ENCODE data around the gene MOGAT2. TPM values are rescaled to one million over a fixed set of nuclear protein-coding genes. Genes with fewer than 3 reads are reported as not detected.

Gene MOGAT2
- total RNA-seq (not detected in 2 replicates), polyA plus RNA-seq (not detected in 2 replicates), polyA minus RNA-seq (0.17 TPM in 1 of 2 replicates, not detected in the other), Bru-seq, nascent RNA (not detected), BruChase-seq, experiment 1, labeled RNA remaining after a 6-hour chase (not detected), BruChase-seq, experiment 2, labeled RNA remaining after a 2-hour chase (not detected)
- not detected in 2 replicates for polyA plus RNA-seq (2011; cell fraction: cytosol; rRNA removed)
- not detected in 2 replicates for polyA plus RNA-seq (2011; cell fraction: nucleus; rRNA removed)
- polyA plus RNA-seq (2012): not detected in 2 replicates
- polyA minus RNA-seq (2011; cell fraction: cytosol; rRNA and poly(A)+ RNA removed): not detected
- not detected in 2 replicates for polyA minus RNA-seq (2011; cell fraction: nucleus; rRNA and poly(A)+ RNA removed)
- long read RNA-seq: 0 reads

DNA sequence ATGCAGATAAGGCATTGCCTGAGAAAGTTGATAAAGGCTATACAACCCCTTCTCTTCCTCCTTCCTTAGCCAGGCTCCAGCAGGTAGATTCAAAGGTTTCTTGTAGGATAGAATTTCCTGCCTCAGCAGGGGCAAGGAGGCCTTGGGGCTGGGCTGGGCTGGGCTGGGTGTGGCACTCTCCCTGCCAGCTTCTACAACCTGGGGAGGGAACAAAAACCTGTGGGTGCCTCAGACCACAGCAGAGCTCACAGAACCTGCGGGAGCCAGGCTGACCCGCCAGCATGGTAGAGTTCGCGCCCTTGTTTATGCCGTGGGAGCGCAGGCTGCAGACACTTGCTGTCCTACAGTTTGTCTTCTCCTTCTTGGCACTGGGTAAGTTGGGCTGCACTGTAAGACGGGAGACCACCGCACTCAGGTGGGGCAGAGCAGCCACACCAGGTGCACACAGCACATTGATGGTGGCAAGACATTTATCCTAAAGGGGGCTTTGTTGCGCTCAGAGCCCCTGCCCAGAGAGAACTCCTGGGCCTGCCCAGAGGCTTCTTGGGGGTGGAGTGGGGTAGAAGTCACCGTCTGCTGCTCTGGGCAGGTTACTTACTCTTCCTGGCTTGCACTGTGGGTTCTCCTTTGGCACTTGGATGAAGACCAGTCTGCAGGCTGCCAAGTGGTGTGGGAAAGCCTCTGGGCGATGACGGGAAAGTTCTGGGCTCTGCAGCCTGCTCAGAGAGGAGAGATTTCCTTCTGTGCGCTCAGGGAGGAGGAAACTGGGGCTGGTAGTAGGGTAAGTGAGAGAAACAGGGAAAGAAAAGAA is at the start of gene MOGAT2:
Gene MOGAT2 (plus strand): TSS at position 231 of the 811 bp plus-strand sequence. CDS start 51 bp downstream, at position 282.
- Histone ChIP-seq H2AFZ (ENCODE audit: low read depth, low read length) (no peak within 1 kb of the TSS), H3K27ac (ENCODE audit: insufficient read depth, low read depth, low read length) (no peak within 1 kb of the TSS), H3K27me3 (ENCODE audit: control insufficient read depth in 2 of 2, insufficient read depth in 2 of 2, low read length in 2 of 2) (peaks cover 2 to 6% of the 10 kb centered on the region in 2 experiments), H3K9me1 (replicated peaks; ENCODE audit: control insufficient read depth, extremely low read depth, insufficient read depth, low read length) (no peaks in the 10 kb centered on the region), H3K36me3 (ENCODE audit: control insufficient read depth in 2 of 2, extremely low read depth in 1 of 2, insufficient read depth in 2 of 2, low read length in 2 of 2) (no peaks in the 10 kb centered on the region), H3K4me2 (ENCODE audit: insufficient read depth, low read length) (no peak within 1 kb of the TSS), H3K9ac (replicated peaks; ENCODE audit: extremely low read depth, insufficient read depth, low read length) (no peak within 1 kb of the TSS), H3K4me3 (replicated peaks in 1 of 3; ENCODE audit: insufficient read depth in 1 of 3, low read depth in 1 of 3, low read length in 3 of 3) (no peak within 1 kb of the TSS), H4K20me1 (replicated peaks; ENCODE audit: control insufficient read depth, extremely low read depth, insufficient read depth, low read length) (no peaks in the 10 kb centered on the region), H3K4me1 (ENCODE audit: control insufficient read depth, extremely low read depth, insufficient read depth, low read length) (no peaks in the 10 kb centered on the region), H3K79me2 (ENCODE audit: control insufficient read depth, insufficient read depth, low read length) (no peaks in the 10 kb centered on the region), H3K9me3 (replicated peaks; ENCODE audit: control insufficient read depth, insufficient read depth, low read length) (no peaks in the 10 kb centered on the region)
- CTCF ChIA-PET: no interaction called here
- intact Hi-C loops (cut with micrococcal nuclease): no loop called here
- no TSS peak for BruUV-seq (replicated peaks)
- FAIRE-seq (no peak), DNase-seq (ENCODE audit: low read depth, low spot score) (no peak)
- dilution Hi-C loops (cut with MboI; ENCODE audit: extremely low pct_ligation_motif_present, low sequenced_read_pairs): no loop called here
- TF ChIP-seq MYC (IDR thresholded peaks at IDR 0.05; ENCODE audit: low read depth, low read length): no peak
- no peak for TF ChIP-seq FOS (IDR thresholded peaks at IDR 0.05; ENCODE audit: borderline replicate concordance, insufficient read depth, low read length)
- no peak for TF ChIP-seq POLR2A (IDR thresholded peaks at IDR 0.05; ENCODE audit: low read depth, low read length)
- TF ChIP-seq, protein P1, sequence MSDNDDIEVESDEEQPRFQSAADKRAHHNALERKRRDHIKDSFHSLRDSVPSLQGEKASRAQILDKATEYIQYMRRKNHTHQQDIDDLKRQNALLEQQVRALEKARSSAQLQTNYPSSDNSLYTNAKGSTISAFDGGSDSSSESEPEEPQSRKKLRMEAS (IDR thresholded peaks at IDR 0.05; ENCODE audit: insufficient read depth, insufficient read length): no peak
- TF ChIP-seq POLR2AphosphoS5 (IDR thresholded peaks at IDR 0.05; ENCODE audit: insufficient read depth, low read depth, low read length): no peak
- POLR2A ChIA-PET: no interaction called here
